Karpas-422 (cell line): ENCODE measurements around the gene OR5K1. TPM values are rescaled to one million over a fixed set of nuclear protein-coding genes. Genes with fewer than 3 reads are reported as not detected.

Experiments
- DNase-seq: peaks from one replicate; pipeline ENCODE4 v3.0.0-alpha.2; 2015
- H2AFZ ChIP-seq: fragments of 200-600 bp; sonication (generic); 2 replicates; pipeline ENCODE4 v1.6.1; 2014; ENCODE audit warnings: antibody characterized with exemption, low read length, mixed read lengths
- H3K27ac ChIP-seq: fragments of 200-600 bp; sonication (generic); 2 replicates; pipeline ENCODE4 v1.5.1; 2014; ENCODE audit warnings: mild to moderate bottlenecking, low read length, moderate library complexity
- H3K27me3 ChIP-seq: fragments of 200-600 bp; sonication (generic); 2 replicates; pipeline ENCODE4 v1.6.1; 2014; ENCODE audit warnings: low read length, mixed read lengths
- H3K36me3 ChIP-seq: fragments of 200-600 bp; sonication (generic); 2 replicates; pipeline ENCODE4 v1.6.1; 2014; ENCODE audit warnings: low read length, mixed read lengths; ENCODE audit not compliant: insufficient read depth
- H3K4me1 ChIP-seq: fragments of 200-600 bp; sonication (generic); 2 replicates; pipeline ENCODE4 v1.6.1; 2014; ENCODE audit warnings: mild to moderate bottlenecking, low read length, mixed read lengths
- H3K4me2 ChIP-seq: fragments of 200-600 bp; sonication (generic); 2 replicates; pipeline ENCODE4 v1.6.1; 2014; ENCODE audit warnings: low read length, low read depth, mild to moderate bottlenecking; ENCODE audit not compliant: poor library complexity, severe bottlenecking
- H3K4me3 ChIP-seq: fragments of 200-600 bp; sonication (generic); 2 replicates; pipeline ENCODE4 v1.5.1; 2014; ENCODE audit warnings: mild to moderate bottlenecking, antibody characterized with exemption, low read length, mixed read lengths
- H3K79me2 ChIP-seq: fragments of 200-600 bp; sonication (generic); 2 replicates; pipeline ENCODE4 v1.6.1; 2014; ENCODE audit warnings: mild to moderate bottlenecking, low read length, mixed read lengths
- H3K9ac ChIP-seq: fragments of 200-600 bp; sonication (generic); 2 replicates; pipeline ENCODE4 v1.6.0; 2014; ENCODE audit warnings: low read length
- H3K9me2 ChIP-seq: fragments of 200-600 bp; sonication (generic), shearing (Covaris generic); replicated peaks from 2 replicates; pipeline ENCODE4 v1.6.0; 2014; ENCODE audit warnings: mild to moderate bottlenecking, low read length, moderate library complexity; ENCODE audit not compliant: insufficient read depth
- H3K9me3 ChIP-seq: fragments of 300-700, 200-600 bp; sonication (generic); 2 replicates; pipeline ENCODE4 v1.6.1; 2014; ENCODE audit warnings: low read length, mixed read lengths
- H4K20me1 ChIP-seq: fragments of 200-600 bp; sonication (generic); 2 replicates; pipeline ENCODE4 v1.6.1; 2014; ENCODE audit warnings: mild to moderate bottlenecking, antibody characterized with exemption, low read length, low read depth; ENCODE audit not compliant: insufficient read depth
- total RNA-seq: library from RNA; depleted of rRNA; stranded (reverse); fragments of >200 nt; shearing (Covaris generic); gene quantifications from 2 replicates; pipeline ENCODE4 v1.2.3, GENCODE V29; 2014; ENCODE audit warnings: low replicate concordance

The OR5K1 gene
- total RNA-seq, 1 experiment from 2014 or later: not detected

DNA sequence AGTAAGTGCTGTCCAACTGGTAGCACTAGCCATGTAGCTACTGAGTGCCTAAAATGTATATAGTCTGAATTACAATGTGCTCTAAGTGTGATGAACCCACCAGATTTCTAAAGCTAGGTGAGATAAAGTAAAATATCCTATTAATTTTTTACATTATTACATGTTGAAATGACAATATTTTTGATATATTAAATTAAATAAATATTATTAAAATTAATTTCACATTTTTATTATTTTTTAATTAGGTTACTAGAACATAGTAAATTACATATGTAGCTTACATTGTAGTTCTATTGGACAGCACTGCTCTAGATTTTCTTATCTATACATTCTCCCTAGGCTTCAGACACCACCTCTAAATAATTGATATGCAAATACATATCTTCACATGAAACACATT lies 9.2 kb upstream of the OR5K1 start:
- H3K79me2 ChIP-seq: no peaks in the 10 kb centered on the region
- H3K4me3 ChIP-seq: no peak overlapping the region
- H3K9me2 ChIP-seq: no peaks in the 10 kb centered on the region
- H3K9ac ChIP-seq: no peak overlapping the region
- H2AFZ ChIP-seq: no peak overlapping the region
- H3K4me1 ChIP-seq: no peaks in the 10 kb centered on the region
- no peaks in the 10 kb centered on the region for H4K20me1 ChIP-seq
- H3K36me3 ChIP-seq: no peaks in the 10 kb centered on the region
- H3K27ac ChIP-seq: no peak overlapping the region
- no peak for DNase-seq
- H3K27me3 ChIP-seq: no peaks in the 10 kb centered on the region
- no peaks in the 10 kb centered on the region for H3K9me3 ChIP-seq
- H3K4me2 ChIP-seq: no peak overlapping the region

GRCh38 chr3:98454929-98455328 lies 8.1 kb upstream of the OR5K1 start:
- Histone ChIP-seq H3K9me3 (no peaks in the 10 kb centered on the region), H4K20me1 (no peaks in the 10 kb centered on the region), H3K9me2 (no peaks in the 10 kb centered on the region), H3K27ac (no peak overlapping the region), H3K27me3 (no peaks in the 10 kb centered on the region), H3K4me1 (no peaks in the 10 kb centered on the region), H3K79me2 (no peaks in the 10 kb centered on the region), H3K4me3 (no peak overlapping the region), H2AFZ (no peak overlapping the region), H3K36me3 (no peaks in the 10 kb centered on the region), H3K9ac (no peak overlapping the region), H3K4me2 (no peak overlapping the region)
- no peak for DNase-seq

DNA sequence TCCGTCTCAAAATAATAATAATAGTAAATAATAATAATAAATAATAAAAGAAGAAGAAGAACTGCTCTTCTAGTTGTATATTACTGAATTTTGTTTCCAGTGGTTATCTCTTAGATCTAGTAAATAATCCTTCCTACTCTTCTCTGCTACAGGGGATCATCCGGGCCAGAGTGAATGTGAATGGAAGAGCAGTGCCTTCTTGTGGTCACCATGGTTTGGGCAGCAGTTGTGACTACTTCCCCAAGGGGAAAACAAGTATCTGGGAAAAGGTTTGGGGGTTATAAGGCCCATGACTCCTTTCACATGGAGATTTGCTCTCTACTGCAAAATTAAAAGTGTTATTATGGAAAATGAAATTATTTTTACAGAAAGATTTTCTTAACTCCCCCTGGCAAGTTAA lies 5.5 kb upstream of the OR5K1 start:
- no peak overlapping the region for H3K9ac ChIP-seq
- H3K36me3 ChIP-seq: no peaks in the 10 kb centered on the region
- no peaks in the 10 kb centered on the region for H3K9me3 ChIP-seq
- H3K79me2 ChIP-seq: no peaks in the 10 kb centered on the region
- no peak overlapping the region for H3K4me2 ChIP-seq
- no peaks in the 10 kb centered on the region for H4K20me1 ChIP-seq
- DNase-seq: no peak
- H3K27me3 ChIP-seq: no peaks in the 10 kb centered on the region
- no peaks in the 10 kb centered on the region for H3K4me1 ChIP-seq
- no peak overlapping the region for H3K27ac ChIP-seq
- H3K4me3 ChIP-seq: no peak overlapping the region
- no peaks in the 10 kb centered on the region for H3K9me2 ChIP-seq
- H2AFZ ChIP-seq: no peak overlapping the region

- H4K20me1 ChIP-seq: no peaks in the 10 kb centered on the region
- H3K36me3 ChIP-seq: no peaks in the 10 kb centered on the region
- no peaks in the 10 kb centered on the region for H3K27me3 ChIP-seq
- no peaks in the 10 kb centered on the region for H3K4me1 ChIP-seq
- H3K4me2 ChIP-seq: no peak overlapping the region
- H3K79me2 ChIP-seq: no peaks in the 10 kb centered on the region
- no peaks in the 10 kb centered on the region for H3K9me3 ChIP-seq
- DNase-seq: no peak
- H3K27ac ChIP-seq: no peak overlapping the region
- H3K4me3 ChIP-seq: no peak overlapping the region
- no peaks in the 10 kb centered on the region for H3K9me2 ChIP-seq
- H3K9ac ChIP-seq: no peak overlapping the region
- no peak overlapping the region for H2AFZ ChIP-seq
Measured at GRCh38 chr3:98460220-98460619, 2.8 kb upstream of the OR5K1 start.

GRCh38 chr3:98482717-98483482 lies 19.9 kb downstream of the OR5K1 start:
- H2AFZ ChIP-seq: no peak overlapping the region
- H3K27me3 ChIP-seq: no peaks in the 10 kb centered on the region
- no peak overlapping the region for H3K4me3 ChIP-seq
- no peak overlapping the region for H3K4me2 ChIP-seq
- DNase-seq: no peak
- H3K27ac ChIP-seq: no peak overlapping the region
- H3K79me2 ChIP-seq: no peaks in the 10 kb centered on the region
- no peaks in the 10 kb centered on the region for H3K4me1 ChIP-seq
- no peaks in the 10 kb centered on the region for H4K20me1 ChIP-seq
- no peaks in the 10 kb centered on the region for H3K9me3 ChIP-seq
- no peak overlapping the region for H3K9ac ChIP-seq
- no peaks in the 10 kb centered on the region for H3K36me3 ChIP-seq
- H3K9me2 ChIP-seq: no peaks in the 10 kb centered on the region

GRCh38 chr3:98483626-98484025 lies 20.6 kb downstream of the OR5K1 start:
- Histone ChIP-seq H4K20me1 (no peaks in the 10 kb centered on the region), H3K4me2 (no peak overlapping the region), H3K9ac (no peak overlapping the region), H3K27me3 (no peaks in the 10 kb centered on the region), H3K79me2 (no peaks in the 10 kb centered on the region), H3K4me1 (no peaks in the 10 kb centered on the region), H3K36me3 (no peaks in the 10 kb centered on the region), H3K9me2 (no peaks in the 10 kb centered on the region), H3K9me3 (no peaks in the 10 kb centered on the region), H2AFZ (no peak overlapping the region), H3K4me3 (no peak overlapping the region), H3K27ac (no peak overlapping the region)
- no peak for DNase-seq

- Histone ChIP-seq H3K4me1 (no peaks in the 10 kb centered on the region), H4K20me1 (no peaks in the 10 kb centered on the region), H3K27me3 (no peaks in the 10 kb centered on the region), H3K9me2 (no peaks in the 10 kb centered on the region), H3K27ac (no peak within 1 kb of the TSS), H2AFZ (no peak within 1 kb of the TSS), H3K4me3 (no peak within 1 kb of the TSS), H3K79me2 (no peaks in the 10 kb centered on the region), H3K9me3 (no peaks in the 10 kb centered on the region), H3K9ac (no peak within 1 kb of the TSS), H3K36me3 (no peaks in the 10 kb centered on the region), H3K4me2 (no peak within 1 kb of the TSS)
- DNase-seq: no peak
Measured at GRCh38 chr3:98497381-98497780, 34.4 kb downstream of the OR5K1 start, which contains the start of gene OR5K2. OR5K2 (plus strand) TSS chr3:98497681; CDS start chr3:98497681, 0 bp downstream.

GRCh38 chr3:98500019-98500418 lies 37.0 kb downstream of the OR5K1 start:
- Histone ChIP-seq H3K27me3 (no peaks in the 10 kb centered on the region), H3K4me3 (no peak overlapping the region), H3K9me2 (no peaks in the 10 kb centered on the region), H3K4me2 (no peak overlapping the region), H4K20me1 (no peaks in the 10 kb centered on the region), H3K27ac (no peak overlapping the region), H2AFZ (no peak overlapping the region), H3K36me3 (no peaks in the 10 kb centered on the region), H3K9me3 (no peaks in the 10 kb centered on the region), H3K79me2 (no peaks in the 10 kb centered on the region), H3K9ac (no peak overlapping the region), H3K4me1 (no peaks in the 10 kb centered on the region)
- DNase-seq: no peak
